SK-N-SH (cell line): Measurements from ENCODE around the gene KLHL26. TPM values are rescaled to one million over a fixed set of nuclear protein-coding genes. Genes with fewer than 3 reads are reported as not detected.

ENCODE experiments used
- CTCF ChIA-PET: fragments of 300-600, 350-600 bp; formaldehyde crosslinking; extraction: SDS; loops from one replicate; lab custom pipeline; 2021; lab: Yijun Ruan, JAX
- POLR2A ChIA-PET: fragments of 350-600 bp; sonication (Branson Sonifier 250); formaldehyde crosslinking; extraction: SDS; loops from one replicate; lab custom pipeline; 2020; ENCODE audit warnings: antibody characterized with exemption, inconsistent platforms; lab: Yijun Ruan, JAX
- DNase-seq: peaks from one replicate; pipeline ENCODE4 v3.0.0; 2012
- H2AFZ ChIP-seq: fragments of 200-600 bp; sonication (generic); 2 replicates; pipeline ENCODE4 v1.8.1; 2016; ENCODE audit warnings: antibody characterized with exemption, mild to moderate bottlenecking, low read depth
- H3F3A ChIP-seq: fragments of 200-600 bp; sonication (generic); replicated peaks from 2 replicates; pipeline ENCODE3; 2016; ENCODE audit warnings: antibody characterized with exemption, mild to moderate bottlenecking; ENCODE audit not compliant: insufficient read depth
- H3K27ac ChIP-seq, 2 experiments: fragments of 200-500 bp in 1 of 2; fragments of 200-600 bp in 1 of 2; sonication (Bioruptor generic) in 1 of 2; sonication (generic), shearing (Covaris generic) in 1 of 2; 2 replicates each; pipeline versions ENCODE4 v1.5.1 to v1.6.1; 2014 to 2016; ENCODE audit warnings: low read depth in 2 of 2, inconsistent platforms in 1 of 2, low read length in 1 of 2, mild to moderate bottlenecking in 1 of 2, mixed read lengths in 1 of 2
- H3K27me3 ChIP-seq: fragments of 200-600 bp; sonication (generic), shearing (Covaris generic); 2 replicates; pipeline ENCODE4 v1.6.1; 2016; ENCODE audit warnings: mixed run types; ENCODE audit not compliant: insufficient read depth
- H3K36me3 ChIP-seq, 2 experiments: fragments of 200-500 bp in 1 of 2; fragments of 200-600 bp in 1 of 2; sonication (Bioruptor generic) in 1 of 2; sonication (generic) in 1 of 2; replicated peaks in 1 of 2; 2 replicates each; pipeline versions ENCODE3 to v1.5.1; 2014 to 2016; ENCODE audit warnings: low read length in 1 of 2, mild to moderate bottlenecking in 1 of 2; ENCODE audit not compliant: insufficient read depth in 2 of 2, control insufficient read depth in 1 of 2
- H3K4me1 ChIP-seq, 2 experiments: fragments of 200-500 bp in 1 of 2; fragments of 200-600 bp in 1 of 2; sonication (Bioruptor generic) in 1 of 2; sonication (generic), shearing (Covaris generic) in 1 of 2; 2 replicates each; pipeline versions ENCODE4 v1.5.1 to v1.6.1; 2014 to 2016; ENCODE audit warnings: low read depth in 1 of 2, low read length in 1 of 2, mixed run types in 1 of 2; ENCODE audit not compliant: insufficient read depth in 2 of 2, control insufficient read depth in 1 of 2
- H3K4me2 ChIP-seq: fragments of 200-600 bp; sonication (generic), shearing (Covaris generic); 2 replicates; pipeline ENCODE4 v1.6.1; 2017; ENCODE audit warnings: mixed run types
- H3K4me3 ChIP-seq, 2 experiments: fragments of 200-500 bp in 1 of 2; fragments of 200-600 bp in 1 of 2; sonication (Bioruptor generic) in 1 of 2; sonication (generic), shearing (Covaris generic) in 1 of 2; 2 replicates each; pipeline versions ENCODE4 v1.5.1 to v1.8.1; 2014 to 2016; ENCODE audit warnings: low read depth in 2 of 2, inconsistent platforms in 1 of 2, low read length in 1 of 2, mild to moderate bottlenecking in 1 of 2, mixed read lengths in 1 of 2, moderate library complexity in 1 of 2
- H3K79me2 ChIP-seq: fragments of 200-600 bp; sonication (generic); 2 replicates; pipeline ENCODE4 v1.8.1; 2017; ENCODE audit warnings: mild to moderate bottlenecking; ENCODE audit not compliant: insufficient read depth
- H3K9ac ChIP-seq: fragments of 200-600 bp; sonication (generic); 2 replicates; pipeline ENCODE4 v1.6.1; 2017; ENCODE audit warnings: mixed run types
- H3K9me2 ChIP-seq: fragments of 200-600 bp; sonication (generic); 2 replicates; pipeline ENCODE4 v1.6.1; 2017; ENCODE audit warnings: mixed run types
- H3K9me3 ChIP-seq: fragments of 200-600 bp; sonication (generic); 2 replicates; pipeline ENCODE4 v1.6.1; 2017; ENCODE audit warnings: mixed run types, mild to moderate bottlenecking, moderate library complexity
- H4K20me1 ChIP-seq: fragments of 200-600 bp; sonication (generic); 2 replicates; pipeline ENCODE4 v1.6.1; 2017; ENCODE audit warnings: mild to moderate bottlenecking, mixed run types; ENCODE audit not compliant: insufficient read depth
- EP300 ChIP-seq, 2 experiments: IDR thresholded peaks; 2 replicates each; pipeline versions ENCODE4 v1.4.0 to v1.6.1; 2012; ENCODE audit warnings: borderline replicate concordance in 1 of 2, low read depth in 1 of 2, low read length in 1 of 2
- EZH2phosphoT487 ChIP-seq: fragments of 200-600 bp; sonication (generic); IDR thresholded peaks from 2 replicates; pipeline ENCODE4 v1.6.1; 2017; ENCODE audit warnings: low read depth, mixed run types, mild to moderate bottlenecking, antibody characterized with exemption, moderate library complexity, borderline replicate concordance
- FOSL2 ChIP-seq: IDR thresholded peaks from 2 replicates; pipeline ENCODE4 v1.4.0; 2012; ENCODE audit warnings: low read depth, mild to moderate bottlenecking, moderate library complexity, borderline replicate concordance
- FOXJ3 ChIP-seq: sonication (generic); formaldehyde crosslinking; IDR thresholded peaks from 2 replicates; pipeline ENCODE4 v1.5.1; 2020; ENCODE audit warnings: mild to moderate bottlenecking, missing genetic modification reagents
- GATA2 ChIP-seq: sonication (generic); formaldehyde crosslinking; IDR thresholded peaks from 2 replicates; pipeline ENCODE4 v1.5.0; 2020; ENCODE audit warnings: mild to moderate bottlenecking, missing genetic modification reagents
- JUND ChIP-seq: IDR thresholded peaks from 2 replicates; pipeline ENCODE4 v1.4.0; 2012
- MAX ChIP-seq: IDR thresholded peaks from 2 replicates; pipeline ENCODE4 v1.4.0; 2012; ENCODE audit warnings: low read depth
- MXI1 ChIP-seq: IDR thresholded peaks from 2 replicates; pipeline ENCODE4 v1.6.1; 2012; ENCODE audit warnings: mild to moderate bottlenecking, low read depth, low read length, improper control_type of control experiment
- NFIC ChIP-seq: IDR thresholded peaks from 2 replicates; pipeline ENCODE4 v1.4.0; 2012; ENCODE audit warnings: borderline replicate concordance
- POLR2AphosphoS5 ChIP-seq: IDR thresholded peaks from 2 replicates; pipeline ENCODE4 v1.6.1; 2012; ENCODE audit warnings: low read depth, low read length
- RCOR1 ChIP-seq: fragments of 150-350 bp; IDR thresholded peaks from 2 replicates; pipeline ENCODE4 v1.6.1; 2017; ENCODE audit warnings: antibody characterized with exemption, low read length
- REST ChIP-seq: IDR thresholded peaks from 2 replicates; pipeline ENCODE4 v1.6.1; 2012; ENCODE audit warnings: mild to moderate bottlenecking, low read depth, low read length, moderate library complexity
- RXRA ChIP-seq: IDR thresholded peaks from 2 replicates; pipeline ENCODE4 v1.4.0; 2012; ENCODE audit warnings: low read depth, mild to moderate bottlenecking, borderline replicate concordance
- SIN3A ChIP-seq: IDR thresholded peaks from 2 replicates; pipeline ENCODE4 v1.6.1; 2012; ENCODE audit warnings: low read depth, mild to moderate bottlenecking, low read length, moderate library complexity, borderline replicate concordance
- TAF1 ChIP-seq: IDR thresholded peaks from 2 replicates; pipeline ENCODE4 v1.6.1; 2012; ENCODE audit warnings: low read depth, mild to moderate bottlenecking, low read length, moderate library complexity, borderline replicate concordance
- TCF12 ChIP-seq: IDR thresholded peaks from 2 replicates; pipeline ENCODE4 v1.4.0; 2012
- TEAD4 ChIP-seq: IDR thresholded peaks from 2 replicates; pipeline ENCODE4 v1.4.0; 2012; ENCODE audit warnings: mild to moderate bottlenecking, borderline replicate concordance; ENCODE audit not compliant: insufficient read depth
- USF1 ChIP-seq: IDR thresholded peaks from 2 replicates; pipeline ENCODE4 v1.4.0; 2012; ENCODE audit warnings: low read depth, borderline replicate concordance
- whole genome bisulfite sequencing: methylation state at CpG from one replicate; pipeline ENCODE4 v1.1.6; 2017; ENCODE audit warnings: low lambda C conversion rate; 5-methylcytosine and 5-hydroxymethylcytosine counted together
- polyA plus RNA-seq, 3 experiments: library from polyadenylated mRNA; depleted of rRNA; stranded (reverse); fragments of >200 nt; gene quantifications; 2 replicates each; pipeline ENCODE4 v1.2.3, GENCODE V29; 2012

Gene KLHL26
- polyA plus RNA-seq, 1 of the 3 experiments (the other 2 are of a cell fraction): 4.6 TPM

GRCh38 chr19:18704971-18705370 lies 68.1 kb downstream of the KLHL26 start:
- no peak for DNase-seq
- CTCF ChIA-PET: interaction anchor here (1.3 kb wide), 1 partner anchor 111 kb away, joined by 3 read pairs; no protein-coding TSS in a partner anchor
- whole genome bisulfite sequencing: 94% methylated on average over 7 of the region's 7 CpGs
- no peak for TF ChIP-seq TEAD4
- H3K27me3 ChIP-seq: no peaks in the 10 kb centered on the region
- H3F3A ChIP-seq: peaks cover 16% of the 10 kb centered on the region
- H3K4me3 ChIP-seq: no peak overlapping the region
- no peaks in the 10 kb centered on the region for H3K36me3 ChIP-seq
- peaks cover 12 to 25% of the 10 kb centered on the region in 2 experiments; a peak in 2 of 4 replicates for H3K4me1 ChIP-seq
- H3K9me3 ChIP-seq: no peaks in the 10 kb centered on the region
- H3K4me2 ChIP-seq: no peak overlapping the region
- peaks cover 36% of the 10 kb centered on the region for H4K20me1 ChIP-seq
- H3K9me2 ChIP-seq: no peaks in the 10 kb centered on the region
- no peak overlapping the region for H2AFZ ChIP-seq
- peaks cover 45% of the 10 kb centered on the region for H3K79me2 ChIP-seq
- POLR2A ChIA-PET: no interaction called here
- no peak overlapping the region for H3K27ac ChIP-seq
- no peak overlapping the region for H3K9ac ChIP-seq

GRCh38 chr19:18708452-18709231 lies 71.8 kb downstream of the KLHL26 start:
- Histone ChIP-seq H3F3A (peaks cover 8% of the 10 kb centered on the region), H3K27me3 (no peaks in the 10 kb centered on the region), H3K79me2 (peaks cover 28% of the 10 kb centered on the region), H3K4me2 (no peak overlapping the region), H3K9ac (no peak overlapping the region), H3K9me3 (no peaks in the 10 kb centered on the region), H3K4me1 (peaks cover 0 to 25% of the 10 kb centered on the region in 2 experiments; a peak in 1 of 4 replicates), H3K9me2 (no peaks in the 10 kb centered on the region), H3K27ac (no peak overlapping the region), H3K4me3 (no peak overlapping the region), H3K36me3 (no peaks in the 10 kb centered on the region), H2AFZ (no peak overlapping the region), H4K20me1 (peaks cover 33% of the 10 kb centered on the region)
- POLR2A ChIA-PET: no interaction called here
- WGBS: 87% methylated on average over 10 of the region's 25 CpGs
- DNase-seq: peak; percentile 22
- TF ChIP-seq TCF12 (no peak), EZH2phosphoT487 (no peak), NFIC (no peak), GATA2 (no peak), TAF1 (no peak), MXI1 (no peak), RCOR1 (no peak), EP300 (IDR thresholded peaks at IDR 0.05; ENCODE audit: borderline replicate concordance in 1 of 2, low read depth in 1 of 2, low read length in 1 of 2) (no peak)
- CTCF ChIA-PET: interaction anchor here (1.0 kb wide), 1 partner anchor 114 kb away, joined by 3 read pairs; no protein-coding TSS in a partner anchor

GRCh38 chr19:18709546-18709945 lies 72.7 kb downstream of the KLHL26 start:
- CTCF ChIA-PET: no interaction called here
- TF ChIP-seq MAX: no peak
- TF ChIP-seq REST: no peak
- TF ChIP-seq FOSL2: no peak
- no peak for TF ChIP-seq USF1
- no peak for TF ChIP-seq RXRA
- no peak for TF ChIP-seq POLR2AphosphoS5
- TF ChIP-seq SIN3A: no peak
- TF ChIP-seq JUND: no peak
- no peak for TF ChIP-seq FOXJ3
- TF ChIP-seq TAF1: no peak
- no peak for TF ChIP-seq MXI1

More at GRCh38 chr19:18709546-18709945, 72.7 kb downstream of the KLHL26 start:
- no peak overlapping the region for H3K4me2 ChIP-seq
- DNase-seq: peak; percentile 33
- H3K9ac ChIP-seq: no peak overlapping the region
- no peaks in the 10 kb centered on the region for H3K27me3 ChIP-seq
- no peaks in the 10 kb centered on the region for H3K9me2 ChIP-seq
- POLR2A ChIA-PET: no interaction called here
- 86% methylated on average over 5 of the region's 10 CpGs for WGBS
- peaks cover 8% of the 10 kb centered on the region for H3F3A ChIP-seq
- no peak overlapping the region for H3K27ac ChIP-seq
- no peak overlapping the region for H2AFZ ChIP-seq
- no peak overlapping the region for H3K4me3 ChIP-seq
- peaks cover 0 to 29% of the 10 kb centered on the region in 2 experiments; a peak in 1 of 4 replicates for H3K4me1 ChIP-seq
- no peaks in the 10 kb centered on the region for H3K36me3 ChIP-seq
- peaks cover 31% of the 10 kb centered on the region for H4K20me1 ChIP-seq
- peaks cover 28% of the 10 kb centered on the region for H3K79me2 ChIP-seq
- H3K9me3 ChIP-seq: no peaks in the 10 kb centered on the region
